ENCODE results near the gene DFFA.

GRCh38 chr1:10489291-10490055, 17.1 kb upstream of the DFFA start:
- TF ChIP-seq POLR2A (IDR thresholded peaks at IDR 0.05; ENCODE audit: extremely low read depth, insufficient read length) (no peak), CTCF (IDR thresholded peaks at IDR 0.05; ENCODE audit: low read depth, low read length) (no peak), MYC (IDR thresholded peaks at IDR 0.05; ENCODE audit: low read depth, low read length) (no peak), MAX (IDR thresholded peaks at IDR 0.05; ENCODE audit: low read depth, low read length) (no peak)
